HepG2 (cell line): Measurements from ENCODE around the gene NOL4L. TPM values are rescaled to one million over a fixed set of nuclear protein-coding genes. Genes with fewer than 3 reads are reported as not detected.

Experiments used
- ARHGAP35 ChIP-seq: sonication (generic); formaldehyde crosslinking; IDR thresholded peaks from 2 replicates; pipeline ENCODE4 v1.9.0; 2022; ENCODE audit warnings: mild to moderate bottlenecking, inconsistent platforms, moderate library complexity, missing genetic modification reagents, borderline replicate concordance
- BCL3 ChIP-seq: sonication (generic); formaldehyde crosslinking; IDR thresholded peaks from 2 replicates; pipeline ENCODE4 v1.5.1; 2020; ENCODE audit warnings: mild to moderate bottlenecking, missing genetic modification reagents, moderate library complexity
- CCAR2 ChIP-seq: fragments of 200-400 bp; formaldehyde crosslinking; optimal IDR thresholded peaks from 2 replicates; pipeline ENCODE3; 2018; ENCODE audit warnings: low read depth, mild to moderate bottlenecking, low read length, moderate library complexity
- CREBL2 ChIP-seq: sonication (generic); formaldehyde crosslinking; IDR thresholded peaks from 2 replicates; pipeline ENCODE4 v1.8.1; 2023; ENCODE audit warnings: missing genetic modification reagents, mild to moderate bottlenecking, borderline replicate concordance
- E2F2 ChIP-seq: sonication (generic); formaldehyde crosslinking; IDR thresholded peaks from 2 replicates; pipeline ENCODE4 v1.4.0; 2020; ENCODE audit warnings: missing genetic modification reagents, borderline replicate concordance
- FOXM1 ChIP-seq: sonication (generic); formaldehyde crosslinking; IDR thresholded peaks from 2 replicates; pipeline ENCODE4 v1.5.0; 2020; ENCODE audit warnings: missing genetic modification reagents
- GATA4 ChIP-seq: sonication (generic); IDR thresholded peaks from 2 replicates; pipeline ENCODE4 v1.6.1; 2016; ENCODE audit warnings: antibody characterized with exemption, low read depth, borderline replicate concordance
- IKZF1 ChIP-seq: fragments of 450-650 bp; IDR thresholded peaks from 2 replicates; pipeline ENCODE4 v1.7.1; 2016
- KLF9 ChIP-seq: IDR thresholded peaks from 2 replicates; pipeline ENCODE4 v1.6.1; 2016; ENCODE audit warnings: low read depth
- MTF1 ChIP-seq: sonication (generic); formaldehyde crosslinking; IDR thresholded peaks from 2 replicates; pipeline ENCODE4 v1.5.0; 2020; ENCODE audit warnings: missing genetic modification reagents
- NFIC ChIP-seq: IDR thresholded peaks from 2 replicates; pipeline ENCODE4 v1.6.1; 2012; ENCODE audit warnings: mild to moderate bottlenecking, low read length, inconsistent platforms
- NRL ChIP-seq: sonication (generic); formaldehyde crosslinking; IDR thresholded peaks from 2 replicates; pipeline ENCODE4 v1.5.0; 2020; ENCODE audit warnings: missing genetic modification reagents, mild to moderate bottlenecking, moderate library complexity, borderline replicate concordance
- PHF20 ChIP-seq: sonication (generic); formaldehyde crosslinking; IDR thresholded peaks from 2 replicates; pipeline ENCODE4 v1.5.0; 2020; ENCODE audit warnings: mild to moderate bottlenecking, missing genetic modification reagents
- RFXAP ChIP-seq: sonication (generic); formaldehyde crosslinking; IDR thresholded peaks from 2 replicates; pipeline ENCODE4 v1.4.0; 2020; ENCODE audit warnings: missing genetic modification reagents, borderline replicate concordance
- THAP11 ChIP-seq: IDR thresholded peaks from 2 replicates; pipeline ENCODE4 v1.6.1; 2016; ENCODE audit warnings: missing biosample characterization, missing genetic modification reagents
- YEATS2 ChIP-seq: sonication (generic); formaldehyde crosslinking; IDR thresholded peaks from 2 replicates; pipeline ENCODE4 v1.4.0; 2020; ENCODE audit warnings: missing genetic modification reagents, borderline replicate concordance
- ZBTB25 ChIP-seq: IDR thresholded peaks from 2 replicates; pipeline ENCODE4 v1.6.1; 2018; ENCODE audit warnings: missing genetic modification reagents
- ZNF207 ChIP-seq: fragments of 450-650 bp; IDR thresholded peaks from 2 replicates; pipeline ENCODE4 v1.6.1; 2016; ENCODE audit warnings: antibody characterized with exemption, borderline replicate concordance
- ZNF282 ChIP-seq: fragments of 450-650 bp; IDR thresholded peaks from 2 replicates; pipeline ENCODE4 v1.6.1; 2018; ENCODE audit not compliant: partially characterized antibody
- ZNF30 ChIP-seq: sonication (generic); formaldehyde crosslinking; IDR thresholded peaks from 2 replicates; pipeline ENCODE4 v1.5.0; 2020; ENCODE audit warnings: mild to moderate bottlenecking, missing genetic modification reagents
- ZNF317 ChIP-seq: sonication (generic); formaldehyde crosslinking; IDR thresholded peaks from 2 replicates; pipeline ENCODE4 v1.5.0; 2020; ENCODE audit warnings: mild to moderate bottlenecking, missing genetic modification reagents
- ZNF382 ChIP-seq: sonication (generic); formaldehyde crosslinking; IDR thresholded peaks from 2 replicates; pipeline ENCODE4 v1.5.0; 2020; ENCODE audit warnings: missing genetic modification reagents, mild to moderate bottlenecking, borderline replicate concordance
- ZNF414 ChIP-seq: sonication (generic); formaldehyde crosslinking; IDR thresholded peaks from 2 replicates; pipeline ENCODE4 v1.5.0; 2020; ENCODE audit warnings: missing genetic modification reagents
- ZNF556 ChIP-seq: sonication (generic); formaldehyde crosslinking; IDR thresholded peaks from 2 replicates; pipeline ENCODE4 v1.4.0; 2020; ENCODE audit warnings: mild to moderate bottlenecking, missing genetic modification reagents, borderline replicate concordance
- ZNF7 ChIP-seq: IDR thresholded peaks from 2 replicates; pipeline ENCODE4 v1.6.1; 2016; ENCODE audit warnings: missing biosample characterization, missing genetic modification reagents
- ZNF792 ChIP-seq: IDR thresholded peaks from 2 replicates; pipeline ENCODE4 v1.6.1; 2016
- ZSCAN22 ChIP-seq: sonication (generic); formaldehyde crosslinking; IDR thresholded peaks from 2 replicates; pipeline ENCODE4 v1.4.0; 2020; ENCODE audit warnings: mild to moderate bottlenecking, missing genetic modification reagents
- polyA plus RNA-seq, 8 experiments: library from polyadenylated mRNA; depleted of rRNA in 3 of 8; stranded (reverse) in 7 of 8; unstranded in 1 of 8; fragments of >200 nt; fragmentation: Illumina TruSeq in 4 of 8; extraction: Trizol in 4 of 8; gene quantifications; 2 replicates each; pipeline versions ENCODE4 v1.2.1 to v1.2.3, GENCODE V29; 2011 to 2016; ENCODE audit warnings: low read depth in 4 of 8, missing spikeins in 1 of 8, mixed read lengths in 1 of 8; ENCODE audit not compliant: insufficient read depth in 1 of 8
- total RNA-seq, 5 experiments: library from RNA; depleted of rRNA; stranded (reverse); fragments of >200 nt; fragmentation: Illumina TruSeq; extraction: Trizol; gene quantifications; 2 replicates each; pipeline ENCODE4 v1.2.3, GENCODE V29; 2016; ENCODE audit warnings: low read depth in 1 of 5

NOL4L gene
- total and polyA plus RNA-seq, 2 of the 13 experiments (the other 11 are each of a cell fraction or from before 2014, with no cell fraction given) = 16.6 to 35.4 TPM

GRCh38 chr20:32482442-32483261 is 102.5 kb downstream of the NOL4L start (continued):
- TF ChIP-seq RFXAP (CRISPR knock-in tag) (peak; percentile 53; the same call in 1 of the 2 replicates), ARHGAP35 (CRISPR knock-in tag) (no peak; the same call in 1 of the 2 replicates), GATA4 (no peak), ZNF414 (CRISPR knock-in tag) (peak; percentile 72; the same call in 1 of the 2 replicates), ZBTB25 (CRISPR knock-in tag) (peak; percentile 64; the same call in 1 of the 2 replicates), ZSCAN22 (CRISPR knock-in tag) (no peak), MTF1 (CRISPR knock-in tag) (no peak), THAP11 (CRISPR knock-in tag) (peak; percentile 64), NRL (CRISPR knock-in tag) (peak; percentile 78; the same call in 1 of the 2 replicates), FOXM1 (CRISPR knock-in tag) (no peak), E2F2 (CRISPR knock-in tag) (no peak; the same call in 1 of the 2 replicates), ZNF7 (no peak), ZNF282 (no peak), ZNF317 (CRISPR knock-in tag) (0 out of 2 replicates have a peak, but pooled peaks have one; percentile 48), YEATS2 (CRISPR knock-in tag) (peak; percentile 57), BCL3 (CRISPR knock-in tag) (no peak; the same call in 1 of the 2 replicates), ZNF792 (CRISPR knock-in tag) (no peak), ZNF556 (CRISPR knock-in tag) (no peak), ZNF382 (CRISPR knock-in tag) (no peak), ZNF207 (no peak), IKZF1 (no peak), ZNF30 (CRISPR knock-in tag) (peak; percentile 27; the same call in 1 of the 2 replicates), CREBL2 (no peak), KLF9 (CRISPR knock-in tag) (no peak), CCAR2 (no peak), NFIC (no peak), PHF20 (CRISPR knock-in tag) (peak; percentile 62)
